Caco-2 (cell line): ENCODE data around the gene PSD2. TPM values are rescaled to one million over a fixed set of nuclear protein-coding genes. Genes with fewer than 3 reads are reported as not detected.

ENCODE experiments used
- BruUV-seq: library from RNA; stranded (reverse); fragments of 400-500 nt; replicated peaks from 2 replicates; lab custom pipeline; 2021; lab: Mats Ljungman, UMichigan
- CTCF ChIA-PET: fragments of 300-600 bp; sonication (Branson Sonifier 250); formaldehyde crosslinking; loops from one replicate; lab custom pipeline; 2022; ENCODE audit warnings: antibody characterized with exemption; lab: Charles Lee
- POLR2A ChIA-PET: fragments of 300-600 bp; sonication (Branson Sonifier 250); formaldehyde crosslinking; loops from one replicate; lab custom pipeline; 2022; ENCODE audit warnings: antibody characterized with exemption; lab: Charles Lee
- DNase-seq, 2 experiments: peaks; one replicate each; pipeline versions ENCODE4 v3.0.0 to v3.0.0-alpha.2; 2020 to 2022
- H3K27me3 ChIP-seq: replicated peaks from 2 replicates; pipeline ENCODE4 v1.6.0; 2011; ENCODE audit warnings: low read length; ENCODE audit not compliant: control insufficient read depth, insufficient read depth
- H3K36me3 ChIP-seq: 2 replicates; pipeline ENCODE4 v1.5.1; 2011; ENCODE audit warnings: low read length; ENCODE audit not compliant: control insufficient read depth, insufficient read depth
- H3K4me1 ChIP-seq: fragments of 250-450 bp; sonication (Bioruptor Pico); 2 replicates; pipeline ENCODE4 v1.5.1; 2020; ENCODE audit warnings: mild to moderate bottlenecking
- H3K4me3 ChIP-seq: 2 replicates; pipeline ENCODE4 v1.5.1; 2011; ENCODE audit warnings: low read depth, mild to moderate bottlenecking, control low read depth, low read length
- H3K9me3 ChIP-seq: fragments of 250-450 bp; sonication (Bioruptor Pico); 2 replicates; pipeline ENCODE4 v1.5.1; 2020; ENCODE audit warnings: mild to moderate bottlenecking, moderate library complexity
- H3K27ac Mint-ChIP-seq: one replicate; pipeline ENCODE4 v1.8.0; 2022; ENCODE audit warnings: mixed read lengths; ENCODE audit not compliant: unreplicated experiment
- H3K27me3 Mint-ChIP-seq: one replicate; pipeline ENCODE4 v1.8.0; 2022; ENCODE audit warnings: mixed read lengths; ENCODE audit not compliant: insufficient read depth, unreplicated experiment
- H3K36me3 Mint-ChIP-seq: one replicate; pipeline ENCODE4 v1.8.0; 2022; ENCODE audit warnings: mild to moderate bottlenecking, mixed read lengths; ENCODE audit not compliant: insufficient read depth, unreplicated experiment
- H3K4me1 Mint-ChIP-seq: one replicate; pipeline ENCODE4 v1.8.0; 2022; ENCODE audit warnings: low read depth, mixed read lengths; ENCODE audit not compliant: unreplicated experiment
- H3K4me3 Mint-ChIP-seq: one replicate; pipeline ENCODE4 v1.8.0; 2022; ENCODE audit warnings: mild to moderate bottlenecking, moderate library complexity, mixed read lengths; ENCODE audit not compliant: unreplicated experiment
- H3K9me3 Mint-ChIP-seq: one replicate; pipeline ENCODE4 v1.8.0; 2022; ENCODE audit warnings: mixed read lengths; ENCODE audit not compliant: unreplicated experiment
- intact Hi-C: fragments of 100-400 bp; cut with micrococcal nuclease; formaldehyde crosslinking; loops from one replicate; pipeline ENCODE4 v1.10.0; 2022; ENCODE audit not compliant: unreplicated experiment
- total RNA-seq: library from RNA; stranded (reverse); gene quantifications from 2 replicates; pipeline ENCODE4 v1.2.3, GENCODE V29; 2022
- TF ChIP-seq, protein P1 (sequence below), 2 experiments: fragments of 200-600 bp in 1 of 2; IDR thresholded peaks; 1 replicate in 1 of 2; 2 replicates in 1 of 2; pipeline versions ENCODE4 v1.5.1 to v1.8.0; 2011 to 2022; ENCODE audit warnings: antibody characterized with exemption in 1 of 2, control low read depth in 1 of 2, inconsistent platforms in 1 of 2, low read depth in 1 of 2, low read length in 1 of 2, mild to moderate bottlenecking in 1 of 2, moderate library complexity in 1 of 2; ENCODE audit not compliant: insufficient read depth in 1 of 2, severe bottlenecking in 1 of 2, unreplicated experiment in 1 of 2

Gene PSD2
- total RNA-seq, 1 experiment from 2014 or later = 0.09 TPM

GRCh38 chr5:139808481-139809330, 13.1 kb downstream of the PSD2 start:
- no peak overlapping the region for H3K27ac Mint-ChIP-seq
- H3K4me1 Mint-ChIP-seq = no peaks in the 10 kb centered on the region
- peaks cover 15% of the 10 kb centered on the region for H3K27me3 Mint-ChIP-seq

GRCh38 chr5:139809331-139809810, 13.8 kb downstream of the PSD2 start:
- ChIA-PET CTCF (no interaction called here), POLR2A (no interaction called here)
- Mint-ChIP-seq H3K4me3 (no peak overlapping the region), H3K27ac (no peak overlapping the region), H3K4me1 (no peaks in the 10 kb centered on the region), H3K9me3 (no peaks in the 10 kb centered on the region), H3K36me3 (no peaks in the 10 kb centered on the region), H3K27me3 (peaks cover 15% of the 10 kb centered on the region)
- H3K4me3 ChIP-seq = no peak overlapping the region
- H3K27me3 ChIP-seq = no peaks in the 10 kb centered on the region
- no peaks in the 10 kb centered on the region for H3K4me1 ChIP-seq
- peak in 1 of 2 experiments; percentile 23 for DNase-seq
- TF ChIP-seq, protein P1, sequence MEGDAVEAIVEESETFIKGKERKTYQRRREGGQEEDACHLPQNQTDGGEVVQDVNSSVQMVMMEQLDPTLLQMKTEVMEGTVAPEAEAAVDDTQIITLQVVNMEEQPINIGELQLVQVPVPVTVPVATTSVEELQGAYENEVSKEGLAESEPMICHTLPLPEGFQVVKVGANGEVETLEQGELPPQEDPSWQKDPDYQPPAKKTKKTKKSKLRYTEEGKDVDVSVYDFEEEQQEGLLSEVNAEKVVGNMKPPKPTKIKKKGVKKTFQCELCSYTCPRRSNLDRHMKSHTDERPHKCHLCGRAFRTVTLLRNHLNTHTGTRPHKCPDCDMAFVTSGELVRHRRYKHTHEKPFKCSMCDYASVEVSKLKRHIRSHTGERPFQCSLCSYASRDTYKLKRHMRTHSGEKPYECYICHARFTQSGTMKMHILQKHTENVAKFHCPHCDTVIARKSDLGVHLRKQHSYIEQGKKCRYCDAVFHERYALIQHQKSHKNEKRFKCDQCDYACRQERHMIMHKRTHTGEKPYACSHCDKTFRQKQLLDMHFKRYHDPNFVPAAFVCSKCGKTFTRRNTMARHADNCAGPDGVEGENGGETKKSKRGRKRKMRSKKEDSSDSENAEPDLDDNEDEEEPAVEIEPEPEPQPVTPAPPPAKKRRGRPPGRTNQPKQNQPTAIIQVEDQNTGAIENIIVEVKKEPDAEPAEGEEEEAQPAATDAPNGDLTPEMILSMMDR (IDR thresholded peaks at IDR 0.05; ENCODE audit: insufficient read depth in 1 of 2, low read depth in 1 of 2, low read length in 1 of 2, severe bottlenecking in 1 of 2, unreplicated experiment in 1 of 2) = no peak
- no TSS peak for BruUV-seq
- no peaks in the 10 kb centered on the region for H3K36me3 ChIP-seq
- H3K9me3 ChIP-seq = no peaks in the 10 kb centered on the region
- intact Hi-C loops = no loop called here

More at GRCh38 chr5:139808481-139809330, 13.1 kb downstream of the PSD2 start:
- intact Hi-C loops = no loop called here
- peak; percentile 32 to 65 for DNase-seq
- Mint-ChIP-seq H3K4me3 (no peak overlapping the region), H3K36me3 (no peaks in the 10 kb centered on the region), H3K9me3 (no peaks in the 10 kb centered on the region)
- CTCF ChIA-PET = no interaction called here
- POLR2A ChIA-PET = no interaction called here
- TF ChIP-seq, protein P1 (IDR thresholded peaks at IDR 0.05; ENCODE audit: insufficient read depth in 1 of 2, low read depth in 1 of 2, low read length in 1 of 2, severe bottlenecking in 1 of 2, unreplicated experiment in 1 of 2) = no peak
- H3K36me3 ChIP-seq = no peaks in the 10 kb centered on the region
- H3K27me3 ChIP-seq = no peaks in the 10 kb centered on the region
- no peak overlapping the region for H3K4me3 ChIP-seq
- no TSS peak for BruUV-seq
- H3K9me3 ChIP-seq = no peaks in the 10 kb centered on the region
- H3K4me1 ChIP-seq = no peaks in the 10 kb centered on the region

DNA sequence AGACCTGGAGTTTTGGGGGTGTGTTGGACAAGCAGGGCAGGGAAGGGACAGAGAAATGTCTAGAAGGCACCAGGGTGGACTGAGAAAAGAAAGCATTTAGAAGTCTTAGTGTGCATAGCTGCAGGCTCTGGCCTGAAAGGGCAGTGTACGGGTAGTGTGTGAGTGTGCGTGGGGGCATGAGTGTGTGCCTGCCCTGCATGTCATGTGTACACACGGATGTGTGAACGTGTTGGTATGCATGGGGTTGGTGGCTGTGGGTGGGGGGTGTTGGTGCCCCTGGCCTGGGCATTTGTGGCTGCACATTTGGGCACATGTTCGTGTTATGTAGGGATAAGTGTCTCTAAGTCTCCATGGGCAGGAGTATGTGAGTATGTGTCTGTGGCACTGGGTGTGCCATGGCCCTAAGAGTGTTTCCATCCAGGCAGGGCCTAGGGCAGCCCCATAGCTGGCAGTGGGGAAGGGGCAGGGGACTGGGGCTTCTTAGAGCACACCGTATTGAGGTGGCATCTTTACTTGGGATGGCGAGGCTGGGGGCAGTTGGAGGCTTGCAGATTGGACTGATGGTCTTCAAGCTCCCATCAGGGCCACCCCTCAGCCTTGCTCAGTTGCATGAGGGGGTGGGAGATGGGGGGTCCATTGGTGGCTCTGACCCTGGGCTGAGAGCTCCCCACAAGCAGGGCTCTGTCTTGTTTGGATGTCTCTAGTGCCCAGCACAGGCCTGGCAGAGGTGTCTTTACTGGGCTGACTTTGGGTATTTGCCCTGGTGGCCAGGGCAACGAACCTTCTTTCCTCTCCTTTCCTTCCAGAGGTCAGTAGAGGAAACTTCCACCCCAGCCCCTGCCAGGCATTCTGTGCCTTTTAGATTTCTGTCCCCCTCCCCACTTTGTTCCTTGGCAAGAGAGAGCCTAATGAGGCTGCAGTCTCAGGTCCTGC, 15.0 kb downstream of the PSD2 start:
- no peaks in the 10 kb centered on the region for H3K27me3 ChIP-seq
- BruUV-seq = no TSS peak
- no peak overlapping the region for H3K4me3 ChIP-seq
- no peaks in the 10 kb centered on the region for H3K36me3 Mint-ChIP-seq
- peak in 1 of 2 experiments; percentile 17 for DNase-seq
- H3K27me3 Mint-ChIP-seq = peaks cover 11% of the 10 kb centered on the region
- H3K4me3 Mint-ChIP-seq = no peak overlapping the region
- H3K27ac Mint-ChIP-seq = no peak overlapping the region
- ChIA-PET CTCF (no interaction called here), POLR2A (no interaction called here)
- H3K9me3 Mint-ChIP-seq = no peaks in the 10 kb centered on the region
- H3K4me1 Mint-ChIP-seq = no peaks in the 10 kb centered on the region
- H3K36me3 ChIP-seq = no peaks in the 10 kb centered on the region
- H3K9me3 ChIP-seq = no peaks in the 10 kb centered on the region
- TF ChIP-seq, protein P1 (IDR thresholded peaks at IDR 0.05; ENCODE audit: insufficient read depth in 1 of 2, low read depth in 1 of 2, low read length in 1 of 2, severe bottlenecking in 1 of 2, unreplicated experiment in 1 of 2) = no peak
- intact Hi-C loops = no loop called here
- H3K4me1 ChIP-seq = no peaks in the 10 kb centered on the region
